ENCODE measurements around the gene WDR44.
A peak's percentile ranks its signal among the peaks of the same experiment; 100 is the strongest.

DNA sequence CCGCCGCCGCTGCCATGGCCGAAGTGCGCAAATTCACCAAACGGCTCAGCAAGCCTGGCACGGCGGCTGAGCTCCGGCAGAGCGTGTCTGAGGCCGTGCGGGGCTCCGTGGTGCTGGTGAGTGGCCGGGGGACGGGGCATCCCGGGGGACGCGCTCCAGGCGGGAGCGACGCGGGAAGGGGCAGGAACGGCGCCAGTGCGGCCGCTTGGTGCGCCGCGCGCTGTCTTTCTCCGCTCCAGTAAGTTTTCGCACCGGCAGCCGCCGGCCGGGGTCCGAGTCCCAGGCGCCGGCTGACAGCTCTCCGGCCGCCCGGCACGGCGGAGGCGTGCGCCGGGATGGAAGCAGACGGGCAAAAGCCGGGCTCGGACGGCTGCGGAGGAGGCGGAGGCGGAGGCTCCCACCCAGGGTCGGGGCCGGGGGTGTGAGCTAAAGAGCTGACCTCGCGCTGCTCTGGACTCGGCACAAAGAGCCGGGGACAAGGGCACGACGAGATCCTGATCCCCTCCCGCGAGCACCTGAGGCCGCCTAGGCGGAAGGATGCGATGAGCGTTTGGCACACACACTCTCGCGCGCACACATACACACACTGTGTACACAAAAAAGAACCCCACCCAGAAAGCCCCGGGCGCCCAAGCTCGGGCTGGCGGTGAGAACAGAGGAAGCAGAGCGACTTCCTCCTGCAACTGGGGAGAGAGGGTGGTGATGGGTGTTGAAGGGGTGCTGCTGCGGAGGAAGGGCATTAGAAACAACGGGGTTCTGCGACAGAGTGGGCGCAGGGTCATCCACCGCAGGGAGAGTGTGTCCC lies 150.3 kb downstream of the WDR44 start:
- TF ChIP-seq POLR2A (IDR thresholded peaks at IDR 0.05; ENCODE audit: low read depth, low read length) = peak; percentile 75
- TF ChIP-seq POLR2AphosphoS5 (IDR thresholded peaks at IDR 0.05; ENCODE audit: low read depth, low read length) = peak; percentile 67
- TF ChIP-seq TAF1 (IDR thresholded peaks at IDR 0.05; ENCODE audit: borderline replicate concordance, low read depth, low read length) = 0 out of 2 replicates have a peak, but pooled peaks have one; percentile 28

Data from GM12892 (cell line).